ENCODE results near the gene SPG7. TPM values are rescaled to one million over a fixed set of nuclear protein-coding genes. Genes with fewer than 3 reads are reported as not detected.

The SPG7 gene
- total RNA-seq, 2 donors from 2014 or later: 107 to 152 TPM

DNA sequence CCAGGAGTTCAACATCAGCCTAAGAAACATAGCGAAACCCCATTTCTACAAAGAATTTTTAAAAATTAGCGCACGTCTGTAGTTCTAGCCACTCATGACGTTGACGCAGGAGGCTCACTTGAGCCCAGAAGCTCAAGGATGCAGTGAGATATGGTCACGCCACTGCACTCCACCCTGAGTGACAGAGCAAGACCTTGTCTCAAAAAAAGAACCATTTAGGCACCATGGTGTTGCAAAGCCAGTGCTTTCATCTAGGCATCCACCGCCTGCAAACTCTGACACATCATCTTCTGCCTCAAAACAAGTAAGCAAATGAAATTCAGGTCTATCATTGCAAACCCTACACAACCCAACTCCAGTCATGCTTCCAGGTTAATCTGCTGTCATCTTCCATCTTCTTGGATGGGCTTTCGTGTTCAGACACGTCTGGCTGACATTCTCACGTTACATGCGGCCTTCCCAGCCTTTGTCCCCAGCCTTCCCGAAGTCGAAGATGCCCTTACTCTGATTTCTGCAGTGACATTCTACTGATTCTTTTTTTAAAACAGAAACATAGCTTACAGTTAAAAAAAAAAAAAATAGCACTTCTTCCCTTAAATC lies 26.7 kb upstream of the SPG7 start:
- intact Hi-C loops (cut with DNase I): loop anchor here (10.0 kb wide), 1 partner anchor 67 kb away; no protein-coding TSS in a partner anchor
- H3K27ac ChIP-seq: peak overlapping the region in 2 of 4 donors; percentile 52 to 55
- H3K4me1 ChIP-seq: peaks cover 80% of the 10 kb centered on the region

DNA sequence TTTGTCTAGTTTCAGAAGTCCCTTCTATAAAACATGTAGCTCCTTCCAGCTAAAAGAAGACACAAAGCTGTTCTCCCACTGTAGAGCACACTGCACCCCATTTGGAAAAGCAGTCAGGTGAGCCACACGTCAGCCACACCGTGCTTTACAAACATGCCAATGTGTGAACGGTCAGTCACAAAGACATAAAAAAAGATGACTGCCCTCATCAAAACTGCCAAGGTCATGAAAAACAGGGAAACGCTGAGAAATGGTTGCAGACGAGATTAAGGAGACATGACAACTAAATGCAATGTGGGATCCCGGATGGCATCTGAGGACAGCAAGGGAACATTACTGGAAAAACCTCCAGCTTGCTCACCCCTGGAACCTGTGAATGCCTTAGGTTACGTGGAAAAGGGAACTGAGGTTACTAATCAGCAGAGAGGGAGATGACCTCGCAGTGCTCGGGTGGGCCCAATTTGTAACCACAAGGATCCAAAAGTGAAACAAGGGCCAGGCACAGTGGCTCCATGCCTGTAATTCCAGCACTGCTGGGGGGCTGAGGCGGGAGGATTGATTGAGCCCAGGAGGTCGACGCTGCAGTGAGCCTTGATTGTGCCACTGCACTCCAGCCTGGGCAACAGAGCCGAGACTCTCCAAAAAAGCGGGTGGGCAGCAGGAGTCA lies 25.9 kb upstream of the SPG7 start:
- WGBS, 2 donors: 37 to 40% methylated on average over 14 of the region's 14 CpGs
- no peaks in the 10 kb centered on the region for H3K36me3 ChIP-seq (replicated peaks in 1 of 2; ENCODE audit: insufficient read depth in 1 of 2, low read depth in 2 of 2)
- DNase-seq (no peak), ATAC-seq (peak; percentile 48)
- H3K4me3 ChIP-seq: no peak overlapping the region
- H3K27ac ChIP-seq: peak overlapping the region in 3 of 4 donors; percentile 52 to 61 (median 55)
- TF ChIP-seq POLR2A (IDR thresholded peaks at IDR 0.05) (no peak), CTCF (IDR thresholded peaks at IDR 0.05) (no peak)
- H3K27me3 ChIP-seq: no peaks in the 10 kb centered on the region
- intact Hi-C loops (cut with DNase I): loop anchor here (10.0 kb wide), 1 partner anchor 67 kb away; no protein-coding TSS in a partner anchor
- peaks cover 78% of the 10 kb centered on the region for H3K4me1 ChIP-seq
- no peaks in the 10 kb centered on the region for H3K9me3 ChIP-seq

More for the DNA sequence above, 26.7 kb upstream of the SPG7 start:
- H3K4me3 ChIP-seq: no peak overlapping the region
- H3K36me3 ChIP-seq (replicated peaks in 1 of 2; ENCODE audit: insufficient read depth in 1 of 2, low read depth in 2 of 2): no peaks in the 10 kb centered on the region
- DNase-seq (no peak), ATAC-seq (no peak)
- WGBS, 2 donors: 73 to 80% methylated on average over 13 of the region's 13 CpGs
- TF ChIP-seq CTCF (IDR thresholded peaks at IDR 0.05) (no peak), POLR2A (IDR thresholded peaks at IDR 0.05) (no peak)
- no peaks in the 10 kb centered on the region for H3K27me3 ChIP-seq
- no peaks in the 10 kb centered on the region for H3K9me3 ChIP-seq

DNA sequence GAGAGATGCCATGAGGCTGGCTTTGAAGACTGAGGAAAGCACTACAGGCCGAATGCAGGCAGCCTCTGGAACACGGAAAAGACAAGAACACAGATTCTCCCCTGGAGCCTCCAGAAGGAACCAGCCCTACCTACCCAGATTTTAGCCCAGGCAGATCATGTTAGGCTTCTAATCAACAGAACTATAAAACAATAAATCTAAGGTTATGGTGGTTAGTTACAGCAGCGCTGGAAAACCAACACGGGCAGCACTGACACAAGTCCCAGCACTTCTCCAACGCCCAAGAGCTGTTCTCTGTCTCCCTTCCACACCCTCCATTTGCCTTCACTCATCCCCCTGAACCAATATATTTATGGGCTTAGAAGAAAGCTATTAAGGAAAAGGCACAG lies 25.4 kb upstream of the SPG7 start:
- H3K4me1 ChIP-seq: peaks cover 81% of the 10 kb centered on the region
- no peak overlapping the region for H3K4me3 ChIP-seq
- 56 to 62% methylated on average over 5 of the region's 5 CpGs for WGBS, 2 donors
- ATAC-seq (peak; percentile 3), DNase-seq (no peak)
- intact Hi-C loops (cut with DNase I): loop anchor here (10.0 kb wide), 1 partner anchor 68 kb away; no protein-coding TSS in a partner anchor
- no peaks in the 10 kb centered on the region for H3K36me3 ChIP-seq (replicated peaks in 1 of 2; ENCODE audit: insufficient read depth in 1 of 2, low read depth in 2 of 2)
- H3K27me3 ChIP-seq: no peaks in the 10 kb centered on the region
- peak overlapping the region in 3 of 4 donors; percentile 52 to 61 (median 55) for H3K27ac ChIP-seq
- no peak for TF ChIP-seq CTCF (IDR thresholded peaks at IDR 0.05)
- TF ChIP-seq POLR2A (IDR thresholded peaks at IDR 0.05): no peak
- no peaks in the 10 kb centered on the region for H3K9me3 ChIP-seq

- Histone ChIP-seq H3K4me1 (peaks cover 85% of the 10 kb centered on the region), H3K9me3 (no peaks in the 10 kb centered on the region), H3K4me3 (no peak overlapping the region), H3K36me3 (replicated peaks in 1 of 2; ENCODE audit: insufficient read depth in 1 of 2, low read depth in 2 of 2) (no peaks in the 10 kb centered on the region), H3K27ac (peak overlapping the region in 2 of 4 donors; percentile 15 to 36), H3K27me3 (no peaks in the 10 kb centered on the region)
- intact Hi-C loops (cut with DNase I): loop anchor here (10.0 kb wide), 1 partner anchor 69 kb away; no protein-coding TSS in a partner anchor
- 75 to 88% methylated on average over 5 of the region's 5 CpGs for WGBS, 2 donors
- no peak for ATAC-seq
- TF ChIP-seq POLR2A (IDR thresholded peaks at IDR 0.05) (no peak), CTCF (IDR thresholded peaks at IDR 0.05) (no peak)
- DNase-seq: no peak
Observed at GRCh38 chr16:89484041-89484501, 24.1 kb upstream of the SPG7 start.
